ENCODE measurements around the gene ETS2. TPM values are rescaled to one million over a fixed set of nuclear protein-coding genes. Genes with fewer than 3 reads are reported as not detected.

Gene ETS2
- total RNA-seq, 4 donors from 2014 or later: 154 to 644 (median 289) TPM

GRCh38 chr21:38818325-38818723 is 12.6 kb downstream of the ETS2 start:
- TF ChIP-seq, protein P1, sequence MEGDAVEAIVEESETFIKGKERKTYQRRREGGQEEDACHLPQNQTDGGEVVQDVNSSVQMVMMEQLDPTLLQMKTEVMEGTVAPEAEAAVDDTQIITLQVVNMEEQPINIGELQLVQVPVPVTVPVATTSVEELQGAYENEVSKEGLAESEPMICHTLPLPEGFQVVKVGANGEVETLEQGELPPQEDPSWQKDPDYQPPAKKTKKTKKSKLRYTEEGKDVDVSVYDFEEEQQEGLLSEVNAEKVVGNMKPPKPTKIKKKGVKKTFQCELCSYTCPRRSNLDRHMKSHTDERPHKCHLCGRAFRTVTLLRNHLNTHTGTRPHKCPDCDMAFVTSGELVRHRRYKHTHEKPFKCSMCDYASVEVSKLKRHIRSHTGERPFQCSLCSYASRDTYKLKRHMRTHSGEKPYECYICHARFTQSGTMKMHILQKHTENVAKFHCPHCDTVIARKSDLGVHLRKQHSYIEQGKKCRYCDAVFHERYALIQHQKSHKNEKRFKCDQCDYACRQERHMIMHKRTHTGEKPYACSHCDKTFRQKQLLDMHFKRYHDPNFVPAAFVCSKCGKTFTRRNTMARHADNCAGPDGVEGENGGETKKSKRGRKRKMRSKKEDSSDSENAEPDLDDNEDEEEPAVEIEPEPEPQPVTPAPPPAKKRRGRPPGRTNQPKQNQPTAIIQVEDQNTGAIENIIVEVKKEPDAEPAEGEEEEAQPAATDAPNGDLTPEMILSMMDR (IDR thresholded peaks at IDR 0.05): no peak
- no peak for DNase-seq (ENCODE audit: low spot score in 2 of 2)
- no peak overlapping the region for H3K4me3 ChIP-seq (ENCODE audit: low read depth, poor library complexity, severe bottlenecking)
- intact Hi-C loops (cut with DNase I; ENCODE audit: low total_unique reads): no loop called here
- WGBS, 2 donors: 96 to 99% methylated on average over 11 of the region's 11 CpGs

DNA sequence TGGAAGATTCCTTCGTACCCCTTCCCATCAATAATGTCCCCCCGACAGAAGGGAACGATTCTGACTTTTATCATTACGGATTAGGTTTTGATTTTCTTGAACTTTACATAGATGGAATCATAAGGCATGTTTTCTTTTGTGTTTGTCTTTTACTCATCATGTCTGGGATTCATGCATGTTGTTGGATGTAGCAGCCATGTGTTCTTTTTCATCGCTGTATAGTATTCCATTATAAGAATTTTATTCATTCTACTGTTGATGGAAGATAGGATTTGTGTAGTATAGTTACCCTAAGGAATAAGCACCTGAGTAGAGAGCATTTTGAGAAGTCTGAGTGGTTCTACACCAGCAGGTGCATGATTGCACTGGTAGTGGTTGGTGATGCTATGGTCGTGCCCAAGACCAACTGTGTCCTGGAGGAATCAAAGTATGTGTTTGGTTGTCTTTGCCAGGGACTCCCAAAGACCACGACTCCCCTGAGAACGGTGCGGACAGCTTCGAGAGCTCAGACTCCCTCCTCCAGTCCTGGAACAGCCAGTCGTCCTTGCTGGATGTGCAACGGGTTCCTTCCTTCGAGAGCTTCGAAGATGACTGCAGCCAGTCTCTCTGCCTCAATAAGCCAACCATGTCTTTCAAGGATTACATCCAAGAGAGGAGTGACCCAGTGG is 13.5 kb downstream of the ETS2 start:
- TF ChIP-seq, protein P1 (IDR thresholded peaks at IDR 0.05): no peak
- TF ChIP-seq POLR2A (IDR thresholded peaks at IDR 0.05): no peak
- 81 to 89% methylated on average over 14 of the region's 14 CpGs for WGBS, 2 donors
- H3K4me3 ChIP-seq (ENCODE audit: low read depth, poor library complexity, severe bottlenecking): no peak overlapping the region
- no peak for DNase-seq (ENCODE audit: low spot score in 2 of 2)
- intact Hi-C loops (cut with DNase I; ENCODE audit: low total_unique reads): no loop called here

DNA sequence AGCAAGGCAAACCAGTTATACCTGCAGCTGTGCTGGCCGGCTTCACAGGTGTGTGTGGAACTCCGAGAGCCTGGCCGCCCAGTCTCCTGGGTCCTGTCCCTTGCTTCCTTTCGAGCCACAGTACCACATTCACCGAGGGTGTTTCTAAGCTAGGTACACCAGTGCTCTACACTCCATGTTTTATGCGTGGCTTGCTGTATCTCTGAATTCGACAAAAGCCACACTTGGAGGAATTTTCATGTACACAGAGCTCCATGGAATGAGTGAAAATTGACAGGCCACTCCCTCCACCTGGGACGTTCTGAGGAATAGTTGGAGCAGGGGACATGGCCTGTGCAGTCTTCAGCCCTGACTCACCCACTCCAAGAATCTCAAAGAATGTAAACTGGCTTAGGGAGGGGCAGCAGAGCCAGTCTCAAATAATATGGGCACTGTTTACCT is 14.0 kb downstream of the ETS2 start:
- intact Hi-C loops (cut with DNase I; ENCODE audit: low total_unique reads): no loop called here

DNA sequence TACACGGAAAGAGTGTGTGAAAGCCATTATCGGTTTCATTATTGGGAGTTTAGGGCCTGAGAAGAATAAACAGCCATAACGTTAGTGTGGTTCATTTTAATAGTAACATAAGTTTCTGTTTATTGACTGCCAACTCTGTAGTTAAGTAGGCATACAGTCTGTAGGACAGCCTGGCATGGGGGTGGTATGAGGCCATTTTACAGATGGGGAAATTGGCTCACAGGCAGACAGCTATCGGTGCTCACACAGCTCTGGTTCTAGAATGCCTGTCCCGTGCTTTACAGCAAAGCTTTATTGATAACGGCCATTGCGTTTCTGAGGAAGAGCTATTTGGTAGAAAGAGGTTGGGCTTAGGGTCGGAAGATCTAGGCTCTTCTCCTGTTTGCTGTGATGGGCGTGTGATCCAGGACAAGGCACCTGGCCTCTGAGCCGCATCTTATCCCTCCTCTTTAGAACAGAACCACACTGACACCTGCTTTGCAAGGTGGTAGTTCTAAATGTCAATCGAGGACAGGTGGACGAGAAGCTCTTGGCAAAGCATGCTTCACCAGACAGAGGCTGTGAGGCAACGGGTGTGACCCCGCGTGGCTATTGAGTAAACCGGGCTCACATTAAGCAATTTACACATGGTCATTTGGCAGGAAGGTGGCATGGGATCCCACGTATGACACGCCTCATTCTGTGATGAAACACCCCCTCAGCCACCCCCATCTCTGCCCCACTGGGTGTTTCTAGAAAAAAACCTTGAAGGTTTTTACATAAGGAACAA is 14.9 kb downstream of the ETS2 start:
- H3K4me3 ChIP-seq (ENCODE audit: low read depth, poor library complexity, severe bottlenecking): no peak overlapping the region
- 80 to 81% methylated on average over 18 of the region's 18 CpGs for WGBS, 2 donors
- DNase-seq (ENCODE audit: low spot score in 2 of 2): peak in 1 of 2 donors; percentile 93
- TF ChIP-seq POLR2A (IDR thresholded peaks at IDR 0.05): no peak
- TF ChIP-seq, protein P1 (IDR thresholded peaks at IDR 0.05): no peak
- intact Hi-C loops (cut with DNase I; ENCODE audit: low total_unique reads): no loop called here

More for the DNA sequence above, 14.0 kb downstream of the ETS2 start:
- DNase-seq (ENCODE audit: low spot score in 2 of 2): peak in 1 of 2 donors; percentile 86
- 56 to 66% methylated on average over 8 of the region's 8 CpGs for WGBS, 2 donors
- no peak overlapping the region for H3K4me3 ChIP-seq (ENCODE audit: low read depth, poor library complexity, severe bottlenecking)
- TF ChIP-seq, protein P1 (IDR thresholded peaks at IDR 0.05): no peak
- no peak for TF ChIP-seq POLR2A (IDR thresholded peaks at IDR 0.05)

DNA sequence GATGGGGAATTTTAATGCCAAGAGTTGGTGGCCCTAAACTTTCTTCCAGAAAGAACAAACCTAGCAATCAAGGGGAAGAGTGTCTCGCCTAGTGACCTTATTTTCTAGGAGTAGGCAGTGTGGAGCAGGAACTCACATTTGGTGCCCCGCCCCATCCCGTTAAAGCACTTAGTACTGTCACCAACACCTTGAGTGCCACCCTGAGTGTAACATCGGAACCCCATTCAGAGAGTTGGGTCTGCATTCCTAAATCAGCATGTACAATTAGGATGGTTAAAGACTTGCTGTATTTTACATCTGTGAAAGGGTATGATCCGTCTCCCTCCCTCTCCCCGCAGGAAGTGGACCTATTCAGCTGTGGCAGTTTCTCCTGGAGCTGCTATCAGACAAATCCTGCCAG is 15.5 kb downstream of the ETS2 start:
- H3K4me3 ChIP-seq (ENCODE audit: low read depth, poor library complexity, severe bottlenecking): no peak overlapping the region
- no peak for TF ChIP-seq POLR2A (IDR thresholded peaks at IDR 0.05)
- TF ChIP-seq, protein P1 (IDR thresholded peaks at IDR 0.05): no peak
- intact Hi-C loops (cut with DNase I; ENCODE audit: low total_unique reads): no loop called here
- DNase-seq (ENCODE audit: low spot score in 2 of 2): no peak
- 82 to 86% methylated on average over 6 of the region's 6 CpGs for WGBS, 2 donors

Measured in lower leg skin (tissue), 4 donors.